Aorta (tissue), 5 donors: ENCODE results near the gene CMKLR1. TPM values are rescaled to one million over a fixed set of nuclear protein-coding genes. Genes with fewer than 3 reads are reported as not detected.

ENCODE experiments used
- ATAC-seq: fragments of 200-7000 bp; cut with Tn5 transposase; one replicate; pipeline ENCODE4 v1.9.1; 2022; ENCODE audit warnings: moderate library complexity; ENCODE audit not compliant: low FRiP score
- DNase-seq, 2 donors: peaks; one replicate each; pipeline ENCODE4 v3.0.0-alpha.2; 2020
- H3K27ac ChIP-seq, 2 donors: one replicate each; pipeline ENCODE4 v1.5.1; 2013; ENCODE audit warnings: low read length in 2 of 2, mild to moderate bottlenecking in 2 of 2, moderate library complexity in 2 of 2, control low read depth in 1 of 2, inconsistent platforms in 1 of 2, low read depth in 1 of 2
- H3K27me3 ChIP-seq, 2 donors: one replicate each; pipeline ENCODE4 v1.6.1; 2013; ENCODE audit warnings: control low read depth in 1 of 2, low read length in 1 of 2, mild to moderate bottlenecking in 1 of 2, moderate library complexity in 1 of 2; ENCODE audit not compliant: insufficient read depth in 2 of 2, control insufficient read depth in 1 of 2
- H3K36me3 ChIP-seq, 2 donors: one replicate each; pipeline ENCODE4 v1.6.1; 2013; ENCODE audit warnings: control low read depth in 1 of 2, low read length in 1 of 2, mild to moderate bottlenecking in 1 of 2; ENCODE audit not compliant: insufficient read depth in 2 of 2, control insufficient read depth in 1 of 2
- H3K4me1 ChIP-seq, 2 donors: one replicate each; pipeline ENCODE4 v1.6.1; 2013; ENCODE audit warnings: low read length in 2 of 2, control low read depth in 1 of 2, mild to moderate bottlenecking in 1 of 2, moderate library complexity in 1 of 2; ENCODE audit not compliant: insufficient read depth in 2 of 2, control insufficient read depth in 1 of 2
- H3K4me3 ChIP-seq, 2 donors: one replicate each; pipeline ENCODE4 v1.5.1; 2013; ENCODE audit warnings: low read length in 2 of 2, control low read depth in 1 of 2, mild to moderate bottlenecking in 1 of 2
- H3K9me3 ChIP-seq: one replicate; pipeline ENCODE4 v1.6.1; 2013; ENCODE audit warnings: mild to moderate bottlenecking, low read length; ENCODE audit not compliant: control insufficient read depth
- WGBS, 2 donors: extraction: QIAGEN DNeasy Blood & Tissue Kit; methylation state at CpG; one replicate each; pipeline ENCODE4 v1.1.7; 2013; 5-methylcytosine and 5-hydroxymethylcytosine counted together
- intact Hi-C, 2 donors: fragments of 100-400 bp; cut with DNase I; formaldehyde crosslinking; loops; one replicate each; pipeline versions ENCODE4 v1.14.2 to v1.15.0; 2022
- polyA plus RNA-seq, 2 donors: library from polyadenylated mRNA; stranded (reverse); fragments of 200-250 nt; gene quantifications; one replicate each; pipeline ENCODE4 v1.2.3, GENCODE V29; 2013
- total RNA-seq, 2 donors: library from RNA; stranded (reverse); fragmentation: NEBNext Ultra II Directional; extraction: Animal tissue kit (Norgen Biotek cat#: 25700); gene quantifications; one replicate each; pipeline ENCODE4 v1.2.1, GENCODE V29; 2021
- donor health status: healthy with polysubstance abuse.
- donor health status: Bipolar disorder and iron deficiency.
- donor health status: DM: no; HTN: no; CAD: no.
- donor health status: DM: no; HTN: no; CAD: no.
- donor health status: DM: yes; HTN: yes; CAD: no.

CMKLR1 gene
- total and polyA plus RNA-seq, 4 donors, result 9.1 to 55.4 (median 26.8) TPM

DNA sequence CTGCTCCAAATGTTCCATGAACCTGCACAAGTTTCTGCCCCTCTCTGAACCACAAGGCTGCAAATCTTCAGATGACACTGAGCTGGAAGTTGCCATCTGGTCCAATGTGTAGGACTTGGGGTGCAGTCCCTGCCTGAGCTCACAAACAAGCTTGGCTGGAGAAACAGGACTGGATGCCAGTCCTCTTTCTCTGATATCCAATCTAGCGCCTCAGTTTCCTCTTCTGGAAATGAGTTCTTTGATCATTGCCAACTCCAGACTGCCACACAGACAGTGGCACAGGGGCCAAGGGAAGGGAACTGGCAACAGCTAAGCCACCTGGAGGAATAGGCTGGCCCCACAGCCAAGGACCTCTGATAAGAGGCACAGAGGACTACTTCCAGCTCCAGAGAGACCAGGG lies 15.5 kb downstream of the CMKLR1 start:
- no peaks in the 10 kb centered on the region for H3K27me3 ChIP-seq
- H3K4me3 ChIP-seq, result no peak overlapping the region
- no peak for ATAC-seq
- H3K36me3 ChIP-seq, result no peaks in the 10 kb centered on the region
- H3K27ac ChIP-seq, result no peak overlapping the region
- WGBS, 2 donors, result 20 to 53% methylated on average over 1 of the region's 1 CpG
- H3K9me3 ChIP-seq, result no peaks in the 10 kb centered on the region
- H3K4me1 ChIP-seq, result no peaks in the 10 kb centered on the region
- intact Hi-C loops, result no loop called here
- DNase-seq, result no peak

DNA sequence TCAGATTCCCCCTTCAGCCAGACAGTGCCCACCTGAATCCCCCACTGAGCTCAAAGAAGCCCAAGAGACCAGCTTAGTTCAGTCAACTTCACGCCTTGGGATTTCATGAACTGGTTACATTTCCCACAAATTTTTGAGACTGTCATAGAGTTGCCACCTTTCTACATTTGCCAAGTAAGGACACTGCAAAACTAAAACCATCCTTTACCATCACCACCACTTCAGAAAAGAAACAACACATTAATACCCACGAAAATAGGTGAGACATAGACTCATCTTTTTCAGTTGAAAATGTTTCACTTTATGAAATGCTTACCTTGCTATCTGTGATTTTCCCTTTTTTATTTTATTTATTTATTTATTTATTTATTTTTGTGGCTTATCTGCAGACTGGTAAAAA lies 16.1 kb downstream of the CMKLR1 start:
- Histone ChIP-seq H3K4me3 (no peak overlapping the region), H3K4me1 (no peaks in the 10 kb centered on the region), H3K27me3 (no peaks in the 10 kb centered on the region), H3K9me3 (no peaks in the 10 kb centered on the region), H3K36me3 (no peaks in the 10 kb centered on the region), H3K27ac (no peak overlapping the region)
- intact Hi-C loops, result no loop called here
- ATAC-seq (no peak), DNase-seq (no peak)
- WGBS, 2 donors, result 94 to 95% methylated on average over 2 of the region's 2 CpGs

DNA sequence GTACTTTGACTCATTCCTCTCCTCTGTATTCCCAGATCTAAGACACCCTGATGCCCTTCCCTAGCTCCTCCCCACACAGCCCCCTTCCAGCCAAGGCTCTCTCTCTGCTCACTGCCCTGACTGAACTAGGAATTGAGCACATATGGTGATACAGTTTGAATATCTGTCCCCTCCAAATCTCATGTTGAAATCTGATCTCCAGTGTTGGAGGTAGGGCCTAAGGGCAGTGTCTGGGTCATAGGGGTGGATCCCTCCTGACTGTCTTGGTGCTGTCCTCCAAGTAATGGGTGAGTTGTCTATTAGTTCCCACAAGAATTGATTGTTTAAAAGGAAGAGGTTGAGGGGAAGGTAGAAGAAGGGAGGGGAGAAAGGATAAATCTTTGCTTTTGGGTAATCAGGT lies 17.4 kb downstream of the CMKLR1 start:
- no peaks in the 10 kb centered on the region for H3K36me3 ChIP-seq

DNA sequence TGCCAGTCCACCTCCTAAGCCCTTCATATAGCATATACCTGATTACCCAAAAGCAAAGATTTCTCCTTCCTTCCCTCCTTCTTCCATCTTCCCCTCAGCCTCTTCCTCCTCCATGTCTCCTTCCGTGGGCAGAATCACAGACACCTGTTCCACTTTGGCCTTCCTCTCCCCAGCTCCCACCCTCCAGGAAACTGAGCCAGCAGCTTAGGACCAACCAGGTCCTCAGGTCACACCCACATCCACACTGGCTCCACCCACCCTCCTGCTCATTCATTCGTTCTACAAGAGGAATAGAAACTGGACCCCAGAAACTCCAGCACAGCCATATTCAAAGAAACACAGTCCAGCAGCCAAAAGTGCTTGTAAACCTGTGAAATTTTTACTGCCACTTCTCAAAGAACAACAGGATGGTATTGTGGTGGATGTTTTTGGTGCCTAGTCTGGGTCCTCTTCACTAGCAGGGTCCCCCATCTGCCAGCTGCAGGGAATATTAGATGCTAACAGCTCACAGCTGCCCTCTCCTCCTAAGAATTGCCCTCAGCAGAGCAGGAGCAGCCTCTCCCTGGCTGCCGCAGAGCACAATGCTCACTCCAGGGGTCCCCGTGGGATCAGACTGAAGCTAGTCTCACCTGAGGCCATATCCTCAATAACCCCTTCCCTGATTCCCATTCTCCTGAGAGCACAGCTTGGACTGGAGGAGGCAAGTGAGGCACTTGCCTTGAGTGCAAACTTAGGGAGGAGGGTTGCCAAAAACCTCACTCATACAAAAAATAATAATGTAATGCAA lies 18.4 kb downstream of the CMKLR1 start:
- intact Hi-C loops, result no loop called here
- DNase-seq (no peak), ATAC-seq (no peak)
- Histone ChIP-seq H3K27ac (no peak overlapping the region), H3K4me1 (no peaks in the 10 kb centered on the region), H3K36me3 (no peaks in the 10 kb centered on the region), H3K4me3 (no peak overlapping the region), H3K27me3 (no peaks in the 10 kb centered on the region), H3K9me3 (no peaks in the 10 kb centered on the region)
- WGBS, 2 donors, result 58 to 63% methylated on average over 4 of the region's 4 CpGs

More for the DNA sequence above, 17.4 kb downstream of the CMKLR1 start:
- Histone ChIP-seq H3K27ac (no peak overlapping the region), H3K4me3 (no peak overlapping the region), H3K27me3 (no peaks in the 10 kb centered on the region), H3K9me3 (no peaks in the 10 kb centered on the region), H3K4me1 (no peaks in the 10 kb centered on the region)
- DNase-seq (no peak), ATAC-seq (no peak)
- intact Hi-C loops, result no loop called here

DNA sequence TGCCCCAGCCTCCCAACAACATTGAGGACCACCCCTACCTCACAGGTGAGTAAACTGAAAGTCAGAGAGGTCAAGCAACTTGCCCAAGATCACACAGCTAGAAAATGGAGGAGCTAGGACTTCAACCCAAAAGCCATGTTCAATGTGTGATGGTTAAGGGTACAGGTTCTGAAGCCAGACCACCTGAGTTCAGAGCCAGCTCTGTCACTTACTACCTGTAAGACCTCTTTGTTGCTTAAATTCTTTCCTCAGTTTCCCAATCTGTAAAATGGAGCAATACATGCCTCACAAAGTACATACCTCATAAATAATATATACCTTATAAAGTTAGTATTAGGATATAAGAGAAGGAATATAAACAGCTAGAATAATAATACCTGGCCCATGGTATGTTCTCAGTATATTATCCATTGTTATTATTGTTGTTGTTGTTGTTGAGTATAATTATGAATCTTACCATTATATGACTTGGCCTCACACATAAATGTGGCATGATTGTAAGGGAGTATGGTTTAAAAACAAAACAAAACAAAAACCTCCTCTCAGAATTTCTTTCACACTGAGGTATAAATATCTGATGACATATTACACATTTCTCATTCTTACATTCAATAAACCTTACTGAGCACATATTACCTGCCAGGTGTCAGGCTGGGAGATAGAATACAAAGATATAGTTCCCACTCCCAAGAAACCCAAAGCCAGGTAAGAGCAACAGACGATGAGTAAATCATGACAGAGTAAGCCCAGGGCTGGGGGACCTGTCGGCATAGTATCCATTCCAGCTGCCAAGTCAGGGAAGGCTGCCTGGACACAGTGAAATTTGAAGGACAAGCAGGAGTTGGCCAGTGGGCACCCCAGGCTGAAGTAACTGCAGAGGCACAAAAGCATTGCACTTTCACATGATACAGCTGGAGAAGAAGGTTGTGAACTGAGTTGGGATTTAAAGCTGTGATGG lies 19.6 kb downstream of the CMKLR1 start:
- Histone ChIP-seq H3K9me3 (no peaks in the 10 kb centered on the region), H3K4me1 (no peaks in the 10 kb centered on the region), H3K36me3 (no peaks in the 10 kb centered on the region), H3K4me3 (no peak overlapping the region), H3K27ac (peak overlapping the region in 1 of 2 donors; percentile 32), H3K27me3 (no peaks in the 10 kb centered on the region)
- WGBS, 2 donors, result 23 to 27% methylated on average over 2 of the region's 2 CpGs
- ATAC-seq (no peak), DNase-seq (no peak)
- intact Hi-C loops, result no loop called here

DNA sequence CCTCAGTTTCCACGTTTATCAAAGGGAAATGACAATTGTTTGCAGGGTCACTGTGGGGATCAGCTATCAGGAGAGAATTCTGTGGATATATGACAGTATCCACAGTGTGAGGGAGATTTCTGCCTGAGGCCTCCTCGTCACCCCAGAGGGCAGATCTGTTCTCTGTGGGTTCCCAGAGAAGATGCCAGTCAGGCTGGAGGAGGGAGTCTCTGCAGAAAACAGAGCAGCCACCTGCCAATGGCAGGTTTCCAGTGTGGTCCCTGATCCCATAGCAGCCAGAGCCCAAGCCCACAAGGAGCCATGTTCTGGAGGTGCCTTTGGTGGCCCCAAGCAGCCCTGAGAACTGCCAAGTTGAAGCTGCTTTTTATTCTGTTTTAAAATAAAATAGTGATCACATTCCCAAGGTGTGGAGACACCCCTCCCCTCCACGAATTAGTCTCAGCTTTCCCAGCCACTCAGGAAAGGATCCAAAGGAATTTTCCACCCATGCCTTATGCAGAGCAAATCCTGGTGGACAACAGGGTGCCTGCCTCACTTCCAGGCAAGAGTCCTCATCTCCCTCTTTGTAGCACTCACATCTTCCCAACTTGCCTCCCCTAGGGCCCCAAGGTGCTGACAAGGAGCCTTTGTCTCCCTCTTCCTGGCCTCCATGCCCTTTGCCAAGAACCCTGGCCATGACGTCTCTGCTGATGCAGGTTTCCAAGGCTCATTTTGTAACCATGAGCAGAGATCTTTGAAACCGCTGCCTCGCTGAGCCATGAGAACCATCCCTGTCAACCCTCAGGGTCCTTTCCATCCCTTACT lies 20.4 kb downstream of the CMKLR1 start:
- intact Hi-C loops, result no loop called here
- Histone ChIP-seq H3K27ac (peak overlapping the region in 1 of 2 donors; percentile 32), H3K9me3 (no peaks in the 10 kb centered on the region), H3K27me3 (no peaks in the 10 kb centered on the region), H3K36me3 (no peaks in the 10 kb centered on the region), H3K4me3 (no peak overlapping the region), H3K4me1 (no peaks in the 10 kb centered on the region)
- DNase-seq, result no peak
- no peak for ATAC-seq
- 46 to 47% methylated on average over 6 of the region's 6 CpGs for WGBS, 2 donors

DNA sequence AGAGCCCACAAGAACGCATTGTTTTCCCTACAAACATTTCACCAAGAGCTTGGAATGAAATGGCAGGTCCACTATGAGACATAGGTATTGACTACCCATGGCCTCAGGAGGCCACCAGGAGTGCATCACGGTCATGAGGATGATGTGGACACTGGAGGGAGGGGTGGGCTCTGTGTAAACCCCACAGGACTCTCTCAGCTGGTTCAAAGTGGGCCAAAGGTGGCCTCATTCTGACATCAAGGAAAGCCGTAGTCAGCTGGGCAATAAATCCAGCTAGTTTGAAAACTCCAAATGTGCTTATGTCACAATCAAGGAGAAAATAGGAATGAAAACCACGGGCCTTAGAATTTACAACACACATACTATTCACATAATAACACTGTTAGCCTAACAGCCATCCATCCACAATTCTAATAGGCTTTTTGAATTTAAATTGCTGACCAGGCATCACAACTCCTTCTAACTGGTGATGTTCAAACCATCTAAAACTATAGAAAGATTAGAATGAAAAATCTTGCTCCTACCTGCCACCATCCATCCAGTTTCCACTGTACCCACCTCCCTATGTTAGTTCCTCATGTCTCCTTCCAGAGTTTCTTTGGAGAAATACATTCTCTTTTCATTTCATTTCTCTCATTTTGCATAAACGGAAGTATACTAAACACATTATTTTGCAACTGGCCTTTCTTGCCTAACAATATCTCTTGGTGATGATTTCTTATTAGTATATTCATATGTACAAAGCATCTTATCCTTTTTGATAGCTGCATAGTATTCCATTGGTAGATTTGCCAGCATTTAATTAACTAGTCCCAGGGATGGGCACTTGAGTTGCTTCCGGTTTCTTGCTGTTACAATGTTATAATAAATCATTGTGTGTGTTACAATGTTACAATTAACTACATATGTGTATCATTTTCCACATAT lies 21.5 kb downstream of the CMKLR1 start:
- ATAC-seq (no peak), DNase-seq (no peak)
- WGBS, 2 donors, result 92 to 93% methylated on average over 6 of the region's 6 CpGs
- H3K9me3 ChIP-seq, result no peaks in the 10 kb centered on the region
- no peaks in the 10 kb centered on the region for H3K36me3 ChIP-seq
- intact Hi-C loops, result no loop called here
- no peak overlapping the region for H3K27ac ChIP-seq
- no peaks in the 10 kb centered on the region for H3K27me3 ChIP-seq
- H3K4me1 ChIP-seq, result peaks cover 2 to 3% of the 10 kb centered on the region in 2 donors
- H3K4me3 ChIP-seq, result no peak overlapping the region
